PFSK-1 (cell line): ENCODE results near the gene KCNS3.

Experiments used
- FOXP2 ChIP-seq: optimal IDR thresholded peaks from 2 replicates; pipeline ENCODE3; 2011; ENCODE audit warnings: borderline replicate concordance, control low read depth, inconsistent platforms; ENCODE audit not compliant: insufficient read depth; ENCODE audit errors: extremely low read length, extremely low read depth
- POLR2AphosphoS5 ChIP-seq: IDR thresholded peaks from 2 replicates; pipeline ENCODE4 v1.6.1; 2012; ENCODE audit warnings: low read depth, mild to moderate bottlenecking, control low read depth, low read length, moderate library complexity
- SIN3A ChIP-seq: IDR thresholded peaks from 2 replicates; pipeline ENCODE4 v1.6.1; 2012; ENCODE audit warnings: mild to moderate bottlenecking, low read length, moderate library complexity, borderline replicate concordance; ENCODE audit not compliant: insufficient read depth
- TAF1 ChIP-seq: IDR thresholded peaks from 2 replicates; pipeline ENCODE4 v1.6.1; 2012; ENCODE audit warnings: low read length, control low read depth, borderline replicate concordance; ENCODE audit not compliant: insufficient read depth
- TF ChIP-seq, protein P1 (sequence below), 2 experiments: IDR thresholded peaks; 2 replicates each; pipeline versions ENCODE4 v1.6.1 to v1.8.0; 2011 to 2012; ENCODE audit warnings: low read depth in 2 of 2, low read length in 2 of 2, control low read depth in 1 of 2, inconsistent platforms in 1 of 2, mild to moderate bottlenecking in 1 of 2, moderate library complexity in 1 of 2; ENCODE audit not compliant: insufficient read depth in 1 of 2

The KCNS3 gene

DNA sequence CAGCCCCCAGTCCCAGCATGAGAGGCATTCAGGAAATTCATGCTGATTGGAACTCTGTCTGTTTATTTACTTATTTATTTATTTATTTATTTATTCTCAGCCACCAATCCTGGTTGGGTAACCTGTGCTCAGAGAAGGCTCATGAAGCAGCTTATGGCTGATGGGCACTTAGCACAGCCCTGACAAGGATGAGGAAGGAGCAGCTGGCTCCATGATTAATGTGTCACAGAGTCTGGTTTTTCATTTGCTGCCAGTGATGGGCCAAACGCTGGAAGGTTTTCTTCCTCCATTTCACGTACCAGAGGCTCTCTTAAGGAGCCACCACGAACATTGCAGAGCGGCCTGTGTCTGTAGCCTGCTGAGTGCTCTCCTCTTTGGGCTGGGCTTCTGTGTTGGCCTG, 28.3 kb upstream of the KCNS3 start:
- TF ChIP-seq TAF1 = no peak
- TF ChIP-seq, protein P1, sequence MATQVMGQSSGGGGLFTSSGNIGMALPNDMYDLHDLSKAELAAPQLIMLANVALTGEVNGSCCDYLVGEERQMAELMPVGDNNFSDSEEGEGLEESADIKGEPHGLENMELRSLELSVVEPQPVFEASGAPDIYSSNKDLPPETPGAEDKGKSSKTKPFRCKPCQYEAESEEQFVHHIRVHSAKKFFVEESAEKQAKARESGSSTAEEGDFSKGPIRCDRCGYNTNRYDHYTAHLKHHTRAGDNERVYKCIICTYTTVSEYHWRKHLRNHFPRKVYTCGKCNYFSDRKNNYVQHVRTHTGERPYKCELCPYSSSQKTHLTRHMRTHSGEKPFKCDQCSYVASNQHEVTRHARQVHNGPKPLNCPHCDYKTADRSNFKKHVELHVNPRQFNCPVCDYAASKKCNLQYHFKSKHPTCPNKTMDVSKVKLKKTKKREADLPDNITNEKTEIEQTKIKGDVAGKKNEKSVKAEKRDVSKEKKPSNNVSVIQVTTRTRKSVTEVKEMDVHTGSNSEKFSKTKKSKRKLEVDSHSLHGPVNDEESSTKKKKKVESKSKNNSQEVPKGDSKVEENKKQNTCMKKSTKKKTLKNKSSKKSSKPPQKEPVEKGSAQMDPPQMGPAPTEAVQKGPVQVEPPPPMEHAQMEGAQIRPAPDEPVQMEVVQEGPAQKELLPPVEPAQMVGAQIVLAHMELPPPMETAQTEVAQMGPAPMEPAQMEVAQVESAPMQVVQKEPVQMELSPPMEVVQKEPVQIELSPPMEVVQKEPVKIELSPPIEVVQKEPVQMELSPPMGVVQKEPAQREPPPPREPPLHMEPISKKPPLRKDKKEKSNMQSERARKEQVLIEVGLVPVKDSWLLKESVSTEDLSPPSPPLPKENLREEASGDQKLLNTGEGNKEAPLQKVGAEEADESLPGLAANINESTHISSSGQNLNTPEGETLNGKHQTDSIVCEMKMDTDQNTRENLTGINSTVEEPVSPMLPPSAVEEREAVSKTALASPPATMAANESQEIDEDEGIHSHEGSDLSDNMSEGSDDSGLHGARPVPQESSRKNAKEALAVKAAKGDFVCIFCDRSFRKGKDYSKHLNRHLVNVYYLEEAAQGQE (IDR thresholded peaks at IDR 0.05; ENCODE audit: insufficient read depth in 1 of 2, low read depth in 2 of 2, low read length in 2 of 2) = no peak
- TF ChIP-seq POLR2AphosphoS5 = no peak
- no peak for TF ChIP-seq SIN3A
- no peak for TF ChIP-seq FOXP2

DNA sequence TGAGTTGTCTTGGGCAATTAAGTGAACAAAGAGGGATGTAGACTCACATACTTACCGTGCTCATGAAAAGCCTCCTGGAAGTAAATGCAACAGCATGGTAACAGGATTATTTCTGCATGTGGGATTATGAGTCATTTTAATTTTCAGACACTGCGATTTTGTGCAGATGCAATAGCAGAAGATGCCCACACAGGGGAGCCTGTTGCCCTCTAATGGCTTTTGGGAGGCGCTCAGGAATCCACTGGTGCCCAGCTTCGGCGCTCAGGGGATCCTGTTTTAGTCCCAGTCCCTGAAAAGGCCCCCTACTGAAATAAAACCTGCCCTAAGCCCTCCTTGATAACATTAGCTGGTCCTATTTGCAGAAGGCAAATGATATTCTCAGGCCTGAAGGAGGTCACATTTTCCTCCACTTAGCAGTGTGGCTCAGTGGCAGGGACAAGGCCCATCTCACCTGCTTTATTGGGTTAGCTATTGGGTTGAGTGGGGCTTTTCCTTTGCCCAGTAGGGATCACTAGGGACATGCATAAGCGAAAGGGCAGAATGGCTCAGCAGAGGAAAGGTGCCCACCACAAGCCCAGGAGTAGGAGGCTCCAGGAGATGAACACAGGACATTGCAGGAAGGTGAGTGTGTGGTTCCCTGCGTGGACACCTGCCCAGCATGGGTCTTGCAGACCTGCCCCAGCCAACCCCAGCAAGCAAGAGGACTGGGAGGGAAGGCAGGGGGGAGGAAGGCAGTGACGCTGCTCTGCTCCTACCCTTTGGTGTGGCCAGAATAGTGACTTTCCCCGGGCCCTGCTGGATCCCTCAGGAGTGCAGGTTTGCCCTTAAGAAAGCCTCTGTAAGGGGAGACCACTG, 26.5 kb upstream of the KCNS3 start:
- TF ChIP-seq SIN3A (no peak), TAF1 (no peak), FOXP2 (no peak), POLR2AphosphoS5 (no peak)
- TF ChIP-seq, protein P1 (IDR thresholded peaks at IDR 0.05; ENCODE audit: insufficient read depth in 1 of 2, low read depth in 2 of 2, low read length in 2 of 2) = no peak

DNA sequence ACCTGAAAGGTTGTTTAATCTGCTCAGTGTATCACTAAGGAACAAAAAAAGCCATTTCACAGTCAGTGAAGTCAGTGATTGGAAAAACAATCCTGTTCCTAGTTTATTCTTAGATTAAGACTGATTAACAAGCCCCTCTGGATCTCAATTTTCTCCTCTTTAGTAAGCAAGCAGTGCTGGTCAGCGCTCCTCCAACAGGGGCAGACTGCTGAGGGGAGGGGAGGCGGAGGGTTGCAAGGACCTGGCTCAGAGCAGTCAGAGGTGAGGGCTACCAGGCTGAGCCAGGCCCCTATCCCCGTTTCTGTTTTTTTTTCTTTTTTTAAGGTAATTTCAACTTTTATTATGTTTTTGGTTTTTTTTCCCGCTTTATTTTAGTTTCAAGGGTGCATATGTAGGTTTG, 24.7 kb upstream of the KCNS3 start:
- TF ChIP-seq, protein P1 (IDR thresholded peaks at IDR 0.05; ENCODE audit: insufficient read depth in 1 of 2, low read depth in 2 of 2, low read length in 2 of 2) = peak in 1 of 2 experiments; percentile 40; a peak in 1 of 4 replicates
- no peak for TF ChIP-seq TAF1
- TF ChIP-seq POLR2AphosphoS5 = no peak
- TF ChIP-seq FOXP2 = no peak
- no peak for TF ChIP-seq SIN3A

DNA sequence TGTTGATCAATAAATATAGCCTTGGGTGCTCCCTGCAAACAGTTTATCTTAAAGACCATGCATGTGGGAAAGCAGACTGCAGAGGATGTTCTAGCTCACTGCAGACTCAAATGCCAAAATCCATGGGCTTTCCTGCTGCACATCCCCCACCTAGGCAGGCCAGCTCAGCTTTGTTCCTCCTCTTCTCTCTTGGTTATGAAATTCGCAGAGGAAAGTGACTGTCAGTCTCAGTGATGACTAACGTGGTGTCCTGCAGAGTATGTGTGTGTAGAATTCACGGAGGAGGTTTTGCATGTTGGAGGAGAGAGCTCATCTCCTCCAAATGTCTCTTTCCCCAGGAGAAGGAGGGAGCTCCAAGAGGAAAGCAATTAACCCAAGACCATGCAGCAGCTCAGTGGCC, 21.4 kb upstream of the KCNS3 start:
- TF ChIP-seq TAF1 = no peak
- TF ChIP-seq, protein P1 (IDR thresholded peaks at IDR 0.05; ENCODE audit: insufficient read depth in 1 of 2, low read depth in 2 of 2, low read length in 2 of 2) = no peak
- no peak for TF ChIP-seq SIN3A
- no peak for TF ChIP-seq FOXP2
- TF ChIP-seq POLR2AphosphoS5 = no peak

DNA sequence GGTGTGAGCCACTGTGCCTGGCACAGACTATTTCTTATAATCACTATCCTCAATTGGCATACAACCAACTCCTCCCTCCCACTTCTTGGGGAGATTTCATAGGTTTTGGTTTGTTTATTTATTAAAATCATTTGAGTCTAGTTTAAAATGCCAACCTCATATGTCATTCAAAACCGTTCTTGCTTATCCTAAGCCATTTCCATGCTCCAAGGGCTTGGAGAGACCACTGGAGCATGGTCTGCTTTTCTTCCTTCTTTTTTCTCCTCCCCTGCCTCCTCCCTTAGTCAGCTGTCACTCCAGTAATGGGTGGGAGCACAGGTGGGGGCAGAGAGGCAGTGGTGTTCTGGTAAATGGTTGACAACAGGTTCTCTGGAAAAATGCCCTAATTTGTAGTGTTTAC, 20.4 kb upstream of the KCNS3 start:
- TF ChIP-seq SIN3A (no peak), TAF1 (no peak), FOXP2 (no peak), POLR2AphosphoS5 (no peak)
- TF ChIP-seq, protein P1 (IDR thresholded peaks at IDR 0.05; ENCODE audit: insufficient read depth in 1 of 2, low read depth in 2 of 2, low read length in 2 of 2) = no peak
